ENCODE results near the gene ZIC1. TPM values are rescaled to one million over a fixed set of nuclear protein-coding genes. Genes with fewer than 3 reads are reported as not detected.

ZIC1 gene
- total RNA-seq, 1 donor from 2014 or later: 21.7 TPM

Other genes with a start within 250 kb of the ZIC1 start
- 0.45 TPM for gene ZIC4, start 2.8 kb upstream of the ZIC1 start, total RNA-seq

Data from left lobe of liver (tissue), 1 donor.